ENCODE data around the gene ZC3H7B.

DNA sequence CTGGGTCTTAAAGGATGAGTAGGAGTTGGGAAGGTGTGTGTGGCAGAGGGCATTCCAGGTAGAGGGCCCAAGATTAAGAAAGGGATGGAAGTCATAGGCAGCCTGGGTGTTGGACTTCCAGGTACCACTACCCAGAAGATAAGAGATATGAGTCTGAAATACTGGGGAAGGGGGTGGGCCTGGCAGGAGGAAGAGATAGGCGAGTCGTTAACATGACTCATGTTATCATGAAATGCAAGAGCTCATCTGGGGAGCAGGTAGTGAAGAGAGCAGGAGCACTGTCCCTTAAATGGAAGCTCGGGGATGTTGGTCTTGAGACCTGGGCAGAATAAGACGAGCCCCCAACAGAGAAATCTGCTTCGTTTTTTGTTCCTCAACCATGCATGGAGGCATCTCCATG is 10.2 kb downstream of the ZC3H7B start:
- TF ChIP-seq, protein P1, sequence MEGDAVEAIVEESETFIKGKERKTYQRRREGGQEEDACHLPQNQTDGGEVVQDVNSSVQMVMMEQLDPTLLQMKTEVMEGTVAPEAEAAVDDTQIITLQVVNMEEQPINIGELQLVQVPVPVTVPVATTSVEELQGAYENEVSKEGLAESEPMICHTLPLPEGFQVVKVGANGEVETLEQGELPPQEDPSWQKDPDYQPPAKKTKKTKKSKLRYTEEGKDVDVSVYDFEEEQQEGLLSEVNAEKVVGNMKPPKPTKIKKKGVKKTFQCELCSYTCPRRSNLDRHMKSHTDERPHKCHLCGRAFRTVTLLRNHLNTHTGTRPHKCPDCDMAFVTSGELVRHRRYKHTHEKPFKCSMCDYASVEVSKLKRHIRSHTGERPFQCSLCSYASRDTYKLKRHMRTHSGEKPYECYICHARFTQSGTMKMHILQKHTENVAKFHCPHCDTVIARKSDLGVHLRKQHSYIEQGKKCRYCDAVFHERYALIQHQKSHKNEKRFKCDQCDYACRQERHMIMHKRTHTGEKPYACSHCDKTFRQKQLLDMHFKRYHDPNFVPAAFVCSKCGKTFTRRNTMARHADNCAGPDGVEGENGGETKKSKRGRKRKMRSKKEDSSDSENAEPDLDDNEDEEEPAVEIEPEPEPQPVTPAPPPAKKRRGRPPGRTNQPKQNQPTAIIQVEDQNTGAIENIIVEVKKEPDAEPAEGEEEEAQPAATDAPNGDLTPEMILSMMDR (conservative IDR thresholded peaks at IDR 0.05) = no peak
- TF ChIP-seq EZH2 (IDR thresholded peaks at IDR 0.05; ENCODE audit: low read depth) = no peak

Measured in PC-9 (cell line).